ENCODE data around the gene INPP5A.

INPP5A gene

DNA sequence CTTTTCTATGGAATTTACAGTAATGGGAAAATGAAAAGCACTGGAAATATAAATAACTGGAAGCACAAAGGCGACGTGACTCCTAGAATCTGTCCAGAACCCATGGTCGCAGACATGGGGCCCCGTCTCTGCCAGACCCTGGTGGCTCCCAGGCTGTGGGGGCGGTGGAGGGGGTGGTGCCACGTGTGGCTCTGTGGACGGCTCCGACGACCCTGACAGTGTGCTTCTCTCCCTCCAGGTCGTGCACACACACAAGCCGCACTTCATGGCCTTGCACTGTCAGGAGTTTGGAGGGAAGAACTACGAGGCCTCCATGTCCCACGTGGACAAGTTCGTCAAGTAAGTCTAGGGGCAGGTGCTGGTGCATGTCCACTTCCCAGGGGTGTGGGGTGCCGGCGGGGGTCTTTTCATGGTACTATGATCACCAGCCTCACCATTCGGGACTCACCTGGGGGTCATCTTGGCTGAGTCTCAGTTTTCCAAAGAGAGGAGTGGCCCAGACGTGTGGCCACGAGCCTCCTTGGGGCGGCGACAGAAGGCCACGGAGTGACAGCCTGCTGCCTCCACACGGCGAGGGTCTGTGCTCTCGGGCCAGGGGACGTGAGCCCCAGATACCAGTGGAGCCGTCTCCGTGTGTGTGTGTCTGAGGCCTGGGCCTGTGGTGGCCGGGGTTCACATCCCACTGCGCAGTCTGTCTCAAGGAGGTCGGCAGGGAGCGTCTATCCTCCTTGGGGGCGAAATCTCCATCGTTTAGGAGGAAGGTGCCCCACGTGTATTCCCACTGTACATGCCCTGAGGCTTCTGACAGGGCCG lies 108.2 kb downstream of the INPP5A start:
- TF ChIP-seq, protein P1, sequence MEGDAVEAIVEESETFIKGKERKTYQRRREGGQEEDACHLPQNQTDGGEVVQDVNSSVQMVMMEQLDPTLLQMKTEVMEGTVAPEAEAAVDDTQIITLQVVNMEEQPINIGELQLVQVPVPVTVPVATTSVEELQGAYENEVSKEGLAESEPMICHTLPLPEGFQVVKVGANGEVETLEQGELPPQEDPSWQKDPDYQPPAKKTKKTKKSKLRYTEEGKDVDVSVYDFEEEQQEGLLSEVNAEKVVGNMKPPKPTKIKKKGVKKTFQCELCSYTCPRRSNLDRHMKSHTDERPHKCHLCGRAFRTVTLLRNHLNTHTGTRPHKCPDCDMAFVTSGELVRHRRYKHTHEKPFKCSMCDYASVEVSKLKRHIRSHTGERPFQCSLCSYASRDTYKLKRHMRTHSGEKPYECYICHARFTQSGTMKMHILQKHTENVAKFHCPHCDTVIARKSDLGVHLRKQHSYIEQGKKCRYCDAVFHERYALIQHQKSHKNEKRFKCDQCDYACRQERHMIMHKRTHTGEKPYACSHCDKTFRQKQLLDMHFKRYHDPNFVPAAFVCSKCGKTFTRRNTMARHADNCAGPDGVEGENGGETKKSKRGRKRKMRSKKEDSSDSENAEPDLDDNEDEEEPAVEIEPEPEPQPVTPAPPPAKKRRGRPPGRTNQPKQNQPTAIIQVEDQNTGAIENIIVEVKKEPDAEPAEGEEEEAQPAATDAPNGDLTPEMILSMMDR (IDR thresholded peaks at IDR 0.05; ENCODE audit: low read depth, low read length) = no peak
- no peak for DNase-seq (ENCODE audit: extremely low read depth, low read depth)

DNA sequence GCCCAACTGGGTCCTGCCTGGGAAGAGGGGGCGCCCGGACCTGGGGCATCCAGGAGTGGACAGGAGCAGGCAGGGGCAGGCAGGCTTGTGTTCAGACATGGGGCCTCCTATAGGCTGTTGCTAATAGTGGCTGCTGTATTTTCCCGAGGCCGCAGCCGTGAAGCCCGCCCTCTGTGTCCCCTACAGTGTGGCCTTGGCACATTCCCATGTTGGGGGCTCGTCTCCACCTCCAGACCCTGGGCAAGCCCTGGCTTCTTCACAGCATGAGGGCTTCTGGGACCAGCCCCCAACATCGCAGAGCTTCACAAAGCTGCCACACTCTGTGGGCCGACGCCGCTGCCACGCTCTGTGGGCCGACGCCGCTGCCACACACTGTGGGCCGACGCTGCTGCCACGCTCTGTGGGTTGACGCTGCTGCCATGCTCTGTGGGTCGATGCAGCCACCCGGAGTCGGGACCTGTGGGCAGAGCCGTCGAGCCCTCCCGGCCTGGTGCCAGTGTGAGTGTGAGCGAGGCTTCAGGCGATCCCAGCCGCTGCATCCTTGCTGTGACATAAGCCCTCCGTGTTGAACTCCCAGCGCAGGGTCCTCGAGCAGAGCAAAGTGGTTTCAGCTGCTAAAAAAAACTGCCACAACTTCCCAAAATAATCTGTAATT lies 109.0 kb downstream of the INPP5A start:
- no peak for DNase-seq (ENCODE audit: extremely low read depth, low read depth)

GRCh38 chr10:132647424-132647823 lies 109.8 kb downstream of the INPP5A start:
- TF ChIP-seq, protein P1 (IDR thresholded peaks at IDR 0.05; ENCODE audit: low read depth, low read length) = no peak
- no peak for DNase-seq (ENCODE audit: extremely low read depth, low read depth)

More for the DNA sequence above, 109.0 kb downstream of the INPP5A start:
- TF ChIP-seq, protein P1 (IDR thresholded peaks at IDR 0.05; ENCODE audit: low read depth, low read length) = no peak

DNA sequence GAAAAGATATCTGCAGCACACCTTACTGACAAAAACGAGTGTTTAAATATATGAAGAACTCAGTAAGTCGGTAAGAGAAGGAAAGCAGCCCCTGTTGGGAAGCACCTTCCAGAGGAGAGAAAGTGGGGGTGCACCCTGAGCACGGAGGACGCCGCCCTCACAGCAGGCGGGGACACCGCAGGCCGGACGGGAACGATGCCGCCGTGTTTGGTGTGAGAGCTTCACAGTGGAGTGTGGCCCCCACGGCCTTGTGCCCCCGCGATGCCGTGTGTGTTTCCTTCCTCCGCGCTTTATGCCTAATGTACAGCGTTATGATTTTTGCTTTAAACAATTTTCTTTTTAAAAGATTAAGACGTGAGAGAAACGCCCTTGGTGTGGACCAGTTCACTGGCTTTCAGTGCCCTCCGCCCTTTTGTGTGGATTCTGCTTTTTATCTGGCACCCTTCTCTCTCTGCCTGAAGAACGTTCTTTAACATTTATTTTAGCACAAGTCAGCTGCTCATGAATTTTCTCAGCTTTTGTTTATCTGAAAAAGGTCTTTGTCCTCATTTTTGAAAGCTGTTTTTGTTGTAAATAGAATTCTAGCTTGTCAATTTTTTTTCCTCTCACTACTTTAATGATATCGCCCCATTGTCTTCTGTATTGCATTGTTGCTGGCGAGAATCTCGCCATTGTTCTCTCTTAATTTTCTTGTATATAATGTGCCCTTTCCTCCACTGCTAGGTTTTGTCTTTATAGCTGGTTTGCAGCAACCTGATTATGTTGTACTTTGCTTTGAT lies 110.7 kb downstream of the INPP5A start:
- TF ChIP-seq, protein P1 (IDR thresholded peaks at IDR 0.05; ENCODE audit: low read depth, low read length) = no peak
- no peak for DNase-seq (ENCODE audit: extremely low read depth, low read depth)

DNA sequence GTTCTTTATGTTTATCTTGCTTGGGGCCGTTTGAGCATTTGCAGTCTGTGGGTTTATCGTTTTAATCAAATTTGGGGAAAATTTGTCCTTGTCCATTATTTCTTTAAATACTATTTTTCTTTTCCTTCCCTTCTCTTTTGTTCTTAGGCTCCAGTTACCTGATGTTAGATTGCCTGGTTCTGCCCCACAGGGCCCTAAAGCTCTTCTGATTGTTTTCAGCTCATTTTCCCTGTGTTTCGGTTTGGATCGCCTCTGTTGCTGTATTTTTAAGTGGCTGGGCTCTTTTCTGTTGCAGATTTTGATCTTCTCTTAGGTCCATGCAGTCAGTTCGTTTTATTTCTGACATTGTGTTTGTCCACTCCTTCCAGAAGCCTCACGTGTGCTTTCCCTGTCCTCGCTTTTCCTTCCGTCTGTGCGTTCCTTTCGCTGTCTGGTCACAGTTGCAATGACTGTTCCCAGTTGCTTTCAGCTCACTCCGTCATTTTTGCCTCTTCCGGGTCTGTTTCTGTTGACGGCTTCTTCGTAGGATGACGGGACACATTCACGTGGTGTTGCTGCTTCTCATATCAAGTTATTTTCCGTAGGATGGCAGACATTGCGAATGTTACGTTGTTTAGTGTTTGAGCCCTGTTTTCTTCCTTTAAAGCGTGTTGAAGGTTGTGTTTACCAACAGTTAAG lies 111.4 kb downstream of the INPP5A start:
- DNase-seq (ENCODE audit: extremely low read depth, low read depth) = no peak
- TF ChIP-seq, protein P1 (IDR thresholded peaks at IDR 0.05; ENCODE audit: low read depth, low read length) = no peak

DNA sequence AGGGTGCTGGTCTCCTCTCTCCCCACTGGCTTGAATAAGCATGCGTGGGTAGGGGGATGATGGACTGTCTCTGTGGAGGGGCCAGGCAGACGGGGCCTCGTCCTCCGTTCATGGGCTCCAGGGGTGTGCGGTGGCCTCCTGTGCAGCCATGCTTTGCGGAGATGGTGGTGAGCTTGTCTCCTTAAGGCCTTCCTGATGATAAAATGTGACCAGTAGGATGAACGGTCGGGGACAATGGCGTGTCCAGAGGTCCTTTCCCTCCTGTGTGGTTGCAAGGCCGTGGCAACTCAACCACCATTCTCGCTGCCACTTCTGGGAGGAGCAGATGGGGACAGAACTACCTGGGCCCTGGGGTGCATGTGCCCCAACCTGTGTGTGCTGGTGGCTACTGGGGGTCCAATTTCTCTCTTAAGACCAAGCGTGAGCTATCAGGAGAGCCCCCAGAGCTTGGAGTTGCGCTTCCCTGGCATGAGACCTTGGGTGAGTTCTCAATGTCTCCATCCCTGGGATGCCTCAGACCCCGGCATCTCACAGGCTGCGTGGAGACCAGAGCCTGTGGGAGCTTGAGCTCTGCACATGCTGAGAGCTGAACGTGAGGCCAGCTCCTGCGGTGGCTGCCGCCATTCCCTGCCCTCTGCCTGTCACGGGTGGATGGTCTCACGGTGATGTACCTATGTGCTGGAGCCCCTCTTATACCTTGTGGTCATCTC lies 112.2 kb downstream of the INPP5A start:
- DNase-seq (ENCODE audit: extremely low read depth, low read depth) = no peak
- TF ChIP-seq, protein P1 (IDR thresholded peaks at IDR 0.05; ENCODE audit: low read depth, low read length) = no peak

All from AG09319 (cell line).